SK-N-SH (cell line): ENCODE measurements around the gene LSM14A.

Source experiments
- FOSL2 ChIP-seq: IDR thresholded peaks from 2 replicates; pipeline ENCODE4 v1.4.0; 2012; ENCODE audit warnings: low read depth, mild to moderate bottlenecking, moderate library complexity, borderline replicate concordance
- JUND ChIP-seq: IDR thresholded peaks from 2 replicates; pipeline ENCODE4 v1.4.0; 2012
- POLR2AphosphoS5 ChIP-seq: IDR thresholded peaks from 2 replicates; pipeline ENCODE4 v1.6.1; 2012; ENCODE audit warnings: low read depth, low read length
- SMC3 ChIP-seq: IDR thresholded peaks from 2 replicates; pipeline ENCODE4 v1.6.1; 2012; ENCODE audit warnings: low read depth, low read length, improper control_type of control experiment
- TAF1 ChIP-seq: IDR thresholded peaks from 2 replicates; pipeline ENCODE4 v1.6.1; 2012; ENCODE audit warnings: low read depth, mild to moderate bottlenecking, low read length, moderate library complexity, borderline replicate concordance
- TF ChIP-seq, protein P1 (sequence below): fragments of 200-600 bp; sonication (generic); IDR thresholded peaks from 2 replicates; pipeline ENCODE4 v1.6.1; 2017; ENCODE audit warnings: antibody characterized with exemption, mild to moderate bottlenecking, moderate library complexity
- TF ChIP-seq, protein P2 (sequence below): IDR thresholded peaks from 2 replicates; pipeline ENCODE4 v1.6.1; 2012; ENCODE audit warnings: mild to moderate bottlenecking, low read depth, low read length, moderate library complexity
- TF ChIP-seq, protein P3 (sequence below): fragments of 150-350 bp; IDR thresholded peaks from 2 replicates; pipeline ENCODE4 v1.6.1; 2017; ENCODE audit warnings: antibody characterized with exemption, low read length, low read depth, borderline replicate concordance

DNA sequence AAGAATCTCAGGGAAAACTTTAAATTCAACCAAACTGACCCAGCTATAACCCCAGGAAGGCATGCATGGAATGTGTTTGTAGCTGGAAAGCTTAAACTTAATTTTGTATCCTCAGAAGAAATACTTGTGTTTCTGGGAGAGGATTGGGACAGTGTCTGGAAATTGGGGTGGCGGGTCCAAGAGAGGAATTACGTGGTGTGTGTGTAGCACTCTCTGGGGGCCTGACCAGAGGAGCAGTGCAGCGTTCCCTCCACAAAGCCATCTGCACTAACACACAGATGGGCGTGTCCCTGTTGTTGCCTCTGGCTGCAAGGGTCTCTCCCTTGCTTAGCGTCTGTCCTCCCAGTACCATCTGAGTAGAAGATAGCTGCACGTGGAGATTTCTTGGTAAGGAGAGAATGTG, 88.5 kb downstream of the LSM14A start:
- TF ChIP-seq POLR2AphosphoS5, result no peak
- TF ChIP-seq, protein P1, sequence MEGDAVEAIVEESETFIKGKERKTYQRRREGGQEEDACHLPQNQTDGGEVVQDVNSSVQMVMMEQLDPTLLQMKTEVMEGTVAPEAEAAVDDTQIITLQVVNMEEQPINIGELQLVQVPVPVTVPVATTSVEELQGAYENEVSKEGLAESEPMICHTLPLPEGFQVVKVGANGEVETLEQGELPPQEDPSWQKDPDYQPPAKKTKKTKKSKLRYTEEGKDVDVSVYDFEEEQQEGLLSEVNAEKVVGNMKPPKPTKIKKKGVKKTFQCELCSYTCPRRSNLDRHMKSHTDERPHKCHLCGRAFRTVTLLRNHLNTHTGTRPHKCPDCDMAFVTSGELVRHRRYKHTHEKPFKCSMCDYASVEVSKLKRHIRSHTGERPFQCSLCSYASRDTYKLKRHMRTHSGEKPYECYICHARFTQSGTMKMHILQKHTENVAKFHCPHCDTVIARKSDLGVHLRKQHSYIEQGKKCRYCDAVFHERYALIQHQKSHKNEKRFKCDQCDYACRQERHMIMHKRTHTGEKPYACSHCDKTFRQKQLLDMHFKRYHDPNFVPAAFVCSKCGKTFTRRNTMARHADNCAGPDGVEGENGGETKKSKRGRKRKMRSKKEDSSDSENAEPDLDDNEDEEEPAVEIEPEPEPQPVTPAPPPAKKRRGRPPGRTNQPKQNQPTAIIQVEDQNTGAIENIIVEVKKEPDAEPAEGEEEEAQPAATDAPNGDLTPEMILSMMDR, result no peak
- TF ChIP-seq, protein P2, sequence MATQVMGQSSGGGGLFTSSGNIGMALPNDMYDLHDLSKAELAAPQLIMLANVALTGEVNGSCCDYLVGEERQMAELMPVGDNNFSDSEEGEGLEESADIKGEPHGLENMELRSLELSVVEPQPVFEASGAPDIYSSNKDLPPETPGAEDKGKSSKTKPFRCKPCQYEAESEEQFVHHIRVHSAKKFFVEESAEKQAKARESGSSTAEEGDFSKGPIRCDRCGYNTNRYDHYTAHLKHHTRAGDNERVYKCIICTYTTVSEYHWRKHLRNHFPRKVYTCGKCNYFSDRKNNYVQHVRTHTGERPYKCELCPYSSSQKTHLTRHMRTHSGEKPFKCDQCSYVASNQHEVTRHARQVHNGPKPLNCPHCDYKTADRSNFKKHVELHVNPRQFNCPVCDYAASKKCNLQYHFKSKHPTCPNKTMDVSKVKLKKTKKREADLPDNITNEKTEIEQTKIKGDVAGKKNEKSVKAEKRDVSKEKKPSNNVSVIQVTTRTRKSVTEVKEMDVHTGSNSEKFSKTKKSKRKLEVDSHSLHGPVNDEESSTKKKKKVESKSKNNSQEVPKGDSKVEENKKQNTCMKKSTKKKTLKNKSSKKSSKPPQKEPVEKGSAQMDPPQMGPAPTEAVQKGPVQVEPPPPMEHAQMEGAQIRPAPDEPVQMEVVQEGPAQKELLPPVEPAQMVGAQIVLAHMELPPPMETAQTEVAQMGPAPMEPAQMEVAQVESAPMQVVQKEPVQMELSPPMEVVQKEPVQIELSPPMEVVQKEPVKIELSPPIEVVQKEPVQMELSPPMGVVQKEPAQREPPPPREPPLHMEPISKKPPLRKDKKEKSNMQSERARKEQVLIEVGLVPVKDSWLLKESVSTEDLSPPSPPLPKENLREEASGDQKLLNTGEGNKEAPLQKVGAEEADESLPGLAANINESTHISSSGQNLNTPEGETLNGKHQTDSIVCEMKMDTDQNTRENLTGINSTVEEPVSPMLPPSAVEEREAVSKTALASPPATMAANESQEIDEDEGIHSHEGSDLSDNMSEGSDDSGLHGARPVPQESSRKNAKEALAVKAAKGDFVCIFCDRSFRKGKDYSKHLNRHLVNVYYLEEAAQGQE, result no peak
- TF ChIP-seq, protein P3, sequence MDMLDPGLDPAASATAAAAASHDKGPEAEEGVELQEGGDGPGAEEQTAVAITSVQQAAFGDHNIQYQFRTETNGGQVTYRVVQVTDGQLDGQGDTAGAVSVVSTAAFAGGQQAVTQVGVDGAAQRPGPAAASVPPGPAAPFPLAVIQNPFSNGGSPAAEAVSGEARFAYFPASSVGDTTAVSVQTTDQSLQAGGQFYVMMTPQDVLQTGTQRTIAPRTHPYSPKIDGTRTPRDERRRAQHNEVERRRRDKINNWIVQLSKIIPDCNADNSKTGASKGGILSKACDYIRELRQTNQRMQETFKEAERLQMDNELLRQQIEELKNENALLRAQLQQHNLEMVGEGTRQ, result no peak
- TF ChIP-seq JUND, result no peak
- TF ChIP-seq TAF1, result no peak
- TF ChIP-seq SMC3, result no peak
- TF ChIP-seq FOSL2, result no peak
